HG03135 (cell line): ENCODE results near the gene H3-3A.
A peak's percentile ranks its signal among the peaks of the same experiment; 100 is the strongest.

Experiments used
- ATAC-seq: cut with Tn5 transposase; IDR thresholded peaks from one replicate; pipeline ENCODE4 v1.9.1; 2021; ENCODE audit warnings: mild to moderate bottlenecking, moderate library complexity; ENCODE audit not compliant: unreplicated experiment

Gene H3-3A

DNA sequence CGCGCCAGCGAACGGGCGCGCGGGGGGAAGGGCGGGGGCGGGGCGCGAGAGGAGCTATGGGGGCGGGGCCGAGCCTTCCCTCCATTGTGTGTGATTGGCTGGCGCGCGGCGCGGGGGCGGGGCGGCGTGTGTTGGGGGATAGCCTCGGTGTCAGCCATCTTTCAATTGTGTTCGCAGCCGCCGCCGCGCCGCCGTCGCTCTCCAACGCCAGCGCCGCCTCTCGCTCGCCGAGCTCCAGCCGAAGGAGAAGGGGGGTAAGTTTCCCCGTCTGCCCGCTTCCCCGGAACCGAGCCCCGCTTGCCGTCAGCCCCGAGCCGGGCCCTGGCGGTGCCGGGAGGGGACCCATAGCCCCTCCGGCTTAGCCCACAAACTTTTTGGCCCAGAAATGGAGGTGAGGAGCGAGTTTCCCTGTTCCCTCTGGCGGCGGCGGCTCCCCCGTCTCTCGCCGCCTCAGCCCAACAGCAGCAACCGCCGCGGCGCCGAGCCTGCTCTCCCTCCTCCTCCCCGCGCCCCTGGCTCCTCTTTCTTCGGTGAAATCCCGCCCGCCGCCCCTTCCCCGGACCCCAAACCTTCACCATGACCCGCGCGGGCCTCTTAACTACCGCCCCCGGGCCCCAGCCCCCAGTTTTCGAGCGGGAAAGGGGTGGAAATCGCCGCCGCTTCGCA is at the start of gene H3-3A:
H3-3A (plus strand) TSS at position 159 of the 666 bp plus-strand sequence. CDS start 1,636 bp downstream, outside the sequence.
- peak; percentile 69 for ATAC-seq

GRCh38 chr1:226017070-226017469 is 45.4 kb upstream of the H3-3A start:
- no peak for ATAC-seq

- ATAC-seq = no peak
These were observed 42.9 kb upstream of the H3-3A start for GRCh38 chr1:226019572-226019971.

GRCh38 chr1:226021401-226021800 is 41.1 kb upstream of the H3-3A start:
- ATAC-seq = no peak

- no peak for ATAC-seq
These were observed 40.7 kb upstream of the H3-3A start for GRCh38 chr1:226021801-226022200.

- no peak for ATAC-seq
These were observed 38.8 kb upstream of the H3-3A start for GRCh38 chr1:226023735-226024134.

- no peak for ATAC-seq
These were observed 35.7 kb upstream of the H3-3A start for GRCh38 chr1:226026833-226027232.

DNA sequence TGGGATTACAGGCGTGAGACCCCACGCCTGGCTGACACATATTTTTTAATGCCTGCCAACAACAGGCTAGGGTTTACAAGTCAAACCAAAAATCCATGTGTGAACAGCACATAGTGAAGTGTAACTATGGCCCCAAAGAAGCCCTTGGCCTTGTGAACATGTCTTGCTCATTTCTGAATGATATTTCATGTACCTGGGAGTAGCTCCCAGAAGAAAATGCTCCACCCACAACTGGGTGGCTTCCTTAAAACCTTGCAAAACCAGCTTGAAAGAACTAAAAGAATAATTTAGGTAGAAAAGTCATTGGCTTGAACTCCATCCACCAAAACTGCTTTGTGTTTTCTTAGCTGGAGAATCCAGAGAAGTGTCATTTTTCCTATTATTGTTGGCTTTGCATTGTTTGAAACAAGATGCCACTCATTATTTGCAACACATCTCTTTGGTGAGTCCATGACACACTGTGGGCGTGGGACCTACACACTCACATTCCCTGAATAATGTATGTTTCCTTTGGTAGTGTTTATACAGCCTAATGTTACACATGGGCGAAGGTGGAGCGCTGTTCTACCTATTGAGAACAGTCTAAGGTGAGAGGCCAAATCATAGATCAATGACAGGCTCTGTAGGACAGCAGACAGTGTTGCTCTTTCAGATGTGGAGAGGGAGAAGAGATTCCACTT is 34.8 kb upstream of the H3-3A start:
- no peak for ATAC-seq

DNA sequence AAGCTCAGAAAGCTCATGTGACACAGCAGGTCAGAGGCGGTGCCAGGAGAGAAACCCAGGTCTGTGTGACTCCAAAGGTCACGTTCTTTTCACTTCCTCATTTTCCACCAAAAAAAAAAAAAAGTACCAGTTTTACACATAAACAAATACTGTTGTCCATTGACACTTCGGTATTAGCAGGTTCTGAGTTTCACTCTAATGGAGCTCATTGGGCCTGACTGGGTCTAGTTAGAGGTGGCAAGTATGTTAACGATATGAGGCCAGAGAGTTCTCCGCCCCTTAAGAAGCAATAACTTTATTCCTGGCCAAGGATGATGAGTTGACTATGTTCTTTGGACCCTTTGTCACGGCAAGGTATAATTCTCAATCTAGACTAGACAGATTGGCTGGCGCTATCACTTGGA is 33.4 kb upstream of the H3-3A start:
- peak; percentile 86 for ATAC-seq

DNA sequence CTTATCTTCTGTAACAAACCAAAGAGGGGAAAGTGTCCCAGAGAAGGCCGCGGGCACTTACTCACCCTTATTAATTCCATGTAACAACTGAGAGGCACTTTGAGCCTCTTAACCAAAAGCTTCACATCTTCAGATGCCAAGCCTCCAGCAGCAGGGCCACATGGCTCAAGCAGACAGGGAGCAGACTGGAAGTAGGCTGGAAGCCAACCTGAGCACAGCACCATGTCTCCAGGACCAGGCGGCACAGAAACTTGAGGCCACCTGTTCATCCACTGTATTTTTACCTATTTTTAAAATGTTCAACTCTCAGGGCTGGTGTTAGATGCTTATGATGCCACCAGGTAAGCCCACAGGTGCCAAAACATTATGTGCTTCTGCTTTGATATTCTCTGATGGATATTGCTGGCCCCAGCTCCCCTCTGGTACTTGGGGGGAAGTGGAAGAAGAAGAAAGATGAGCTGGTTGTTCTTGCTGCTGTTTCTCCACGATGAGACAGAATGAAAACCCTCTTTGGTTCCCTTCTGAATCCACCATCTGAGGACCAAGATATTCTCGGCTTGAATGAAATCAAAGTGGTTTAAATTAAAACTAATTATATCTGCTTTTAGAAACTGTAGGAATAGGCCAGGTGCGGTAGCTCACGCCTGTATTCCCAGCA is 32.8 kb upstream of the H3-3A start:
- no peak for ATAC-seq

DNA sequence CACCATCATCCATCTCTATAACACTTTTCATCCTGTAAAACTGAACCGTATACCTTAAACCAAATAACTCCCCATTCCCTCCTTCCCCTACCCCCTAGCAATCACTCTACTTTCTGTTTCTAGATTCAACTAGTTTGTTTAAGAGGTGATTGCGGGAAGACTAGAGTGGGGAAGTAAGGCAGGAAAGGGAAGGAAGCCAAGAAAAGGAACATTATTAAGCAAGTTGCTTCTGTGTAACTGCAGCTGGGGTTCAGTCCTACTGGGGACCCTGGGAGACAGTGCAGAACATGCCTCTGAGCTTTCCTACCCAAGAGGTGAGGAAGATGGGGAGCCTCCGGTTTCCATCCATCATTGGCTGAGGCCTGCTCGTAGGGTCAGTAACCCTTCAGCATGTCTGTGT is 28.9 kb upstream of the H3-3A start:
- no peak for ATAC-seq

- no peak for ATAC-seq
These were observed 28.5 kb upstream of the H3-3A start for GRCh38 chr1:226033991-226034390.

GRCh38 chr1:226034482-226034881 is 28.0 kb upstream of the H3-3A start:
- no peak for ATAC-seq

DNA sequence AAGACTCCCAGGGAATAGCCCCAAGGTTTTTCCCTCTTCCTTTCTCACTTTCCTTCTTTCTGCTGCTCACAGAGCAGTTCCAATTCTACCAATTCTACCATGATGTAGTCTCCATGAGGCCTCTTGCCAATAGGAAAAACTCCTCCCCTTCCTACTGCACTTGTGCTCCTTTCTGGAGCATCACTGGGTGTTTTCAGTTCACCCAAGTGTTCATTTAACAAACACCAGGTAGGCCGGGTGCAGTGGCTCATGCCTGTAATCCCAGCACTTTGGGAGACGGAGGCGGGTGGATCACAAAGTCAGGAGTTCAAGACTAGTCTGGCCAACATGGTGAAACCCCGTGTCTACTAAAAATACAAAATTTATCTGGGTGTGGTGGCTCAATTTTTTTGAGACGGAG is 26.6 kb upstream of the H3-3A start:
- ATAC-seq = no peak

- no peak for ATAC-seq
These were observed 23.9 kb upstream of the H3-3A start for GRCh38 chr1:226038661-226039060.

- no peak for ATAC-seq
These were observed 21.1 kb upstream of the H3-3A start for GRCh38 chr1:226041419-226041818.

GRCh38 chr1:226044514-226045101 is 17.9 kb upstream of the H3-3A start:
- no peak for ATAC-seq

DNA sequence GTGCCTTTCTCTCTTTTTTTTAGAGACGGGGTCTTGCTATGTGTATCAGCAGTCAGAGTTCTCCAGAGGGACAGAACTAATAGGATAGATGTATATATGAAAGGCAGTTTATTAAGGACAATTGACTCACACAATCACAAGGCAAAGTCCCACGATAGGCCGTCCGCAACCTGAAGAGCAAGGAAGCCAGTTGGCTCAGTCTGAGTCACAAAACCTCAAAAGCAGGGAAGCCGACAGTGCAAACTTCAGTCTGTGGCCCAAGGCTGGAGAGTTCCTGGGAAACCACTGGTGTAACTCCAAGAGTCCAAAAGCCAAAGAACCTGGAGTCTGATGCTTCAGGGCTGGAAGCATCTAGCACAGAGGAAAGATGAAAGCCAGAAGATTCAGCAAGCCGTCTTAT is 16.3 kb upstream of the H3-3A start:
- no peak for ATAC-seq

GRCh38 chr1:226047495-226047894 is 15.0 kb upstream of the H3-3A start:
- no peak for ATAC-seq

GRCh38 chr1:226048886-226049285 is 13.6 kb upstream of the H3-3A start:
- ATAC-seq = no peak

GRCh38 chr1:226050133-226050532 is 12.4 kb upstream of the H3-3A start:
- ATAC-seq = no peak

DNA sequence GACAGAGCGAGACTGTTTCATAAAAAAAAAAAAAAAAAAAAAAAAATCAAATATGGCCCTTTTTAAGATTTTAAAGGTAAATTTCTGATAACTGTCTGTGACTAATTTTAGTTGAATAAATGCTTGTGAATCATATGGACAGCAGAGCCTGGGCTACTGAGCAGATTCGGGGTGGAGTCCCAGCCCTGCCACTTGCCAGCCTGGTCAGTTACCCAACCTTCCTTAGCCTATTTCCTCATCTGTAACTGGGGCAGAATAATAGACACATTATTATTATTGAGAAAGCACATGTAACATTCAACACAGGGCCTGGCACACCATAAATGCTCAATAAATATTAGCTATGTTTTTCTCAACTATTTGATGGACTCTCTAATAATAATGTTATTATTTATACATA is 11.2 kb upstream of the H3-3A start:
- no peak for ATAC-seq
